NCI-H69 (cell line): ENCODE results near the gene SOX18.

Experiments used
- DNase-seq: peaks from one replicate; lab custom pipeline; 2025; lab: John Stamatoyannopoulos, UW

SOX18 gene

GRCh38 chr20:64067733-64068307 lies 18.4 kb upstream of the SOX18 start:
- peak; percentile 7 for DNase-seq

GRCh38 chr20:64067005-64067632 lies 17.7 kb upstream of the SOX18 start:
- no peak for DNase-seq

- DNase-seq, result no peak
Measured at GRCh38 chr20:64065974-64066343, 16.5 kb upstream of the SOX18 start.

- no peak for DNase-seq
Measured at GRCh38 chr20:64065062-64065973, 15.9 kb upstream of the SOX18 start.

- no peak for DNase-seq
Measured at GRCh38 chr20:64064145-64064698, 14.8 kb upstream of the SOX18 start.

- DNase-seq, result peak; percentile 14
Measured at GRCh38 chr20:64063389-64064144, 14.1 kb upstream of the SOX18 start.

GRCh38 chr20:64062596-64063388 lies 13.4 kb upstream of the SOX18 start, which contains the start of gene TCEA2:
Gene TCEA2 (plus strand): TSS chr20:64063198. CDS start chr20:64063313, 115 bp downstream.
- DNase-seq, result peak; percentile 93

GRCh38 chr20:64062276-64062595 lies 12.8 kb upstream of the SOX18 start:
- DNase-seq, result no peak

- DNase-seq, result no peak
Measured at GRCh38 chr20:64058536-64058935, 9.1 kb upstream of the SOX18 start.

GRCh38 chr20:64057628-64058498 lies 8.4 kb upstream of the SOX18 start:
- DNase-seq, result peak; percentile 65

GRCh38 chr20:64056889-64057627 lies 7.6 kb upstream of the SOX18 start:
- no peak for DNase-seq

GRCh38 chr20:64056639-64056888 lies 7.1 kb upstream of the SOX18 start:
- DNase-seq, result no peak

GRCh38 chr20:64055893-64056638 lies 6.6 kb upstream of the SOX18 start:
- DNase-seq, result peak; percentile 32

- DNase-seq, result no peak
Measured at GRCh38 chr20:64055396-64055892, 6.0 kb upstream of the SOX18 start.

GRCh38 chr20:64053841-64054661 lies 4.6 kb upstream of the SOX18 start:
- DNase-seq, result peak; percentile 33

- no peak for DNase-seq
Measured at GRCh38 chr20:64052987-64053840, 3.8 kb upstream of the SOX18 start.

- no peak for DNase-seq
Measured at GRCh38 chr20:64052326-64052722, 2.9 kb upstream of the SOX18 start.
